ENCODE measurements around the gene EIF2AK3. TPM values are rescaled to one million over a fixed set of nuclear protein-coding genes. Genes with fewer than 3 reads are reported as not detected.

The EIF2AK3 gene
- total RNA-seq, 1 experiment from 2014 or later = 11.3 TPM

DNA sequence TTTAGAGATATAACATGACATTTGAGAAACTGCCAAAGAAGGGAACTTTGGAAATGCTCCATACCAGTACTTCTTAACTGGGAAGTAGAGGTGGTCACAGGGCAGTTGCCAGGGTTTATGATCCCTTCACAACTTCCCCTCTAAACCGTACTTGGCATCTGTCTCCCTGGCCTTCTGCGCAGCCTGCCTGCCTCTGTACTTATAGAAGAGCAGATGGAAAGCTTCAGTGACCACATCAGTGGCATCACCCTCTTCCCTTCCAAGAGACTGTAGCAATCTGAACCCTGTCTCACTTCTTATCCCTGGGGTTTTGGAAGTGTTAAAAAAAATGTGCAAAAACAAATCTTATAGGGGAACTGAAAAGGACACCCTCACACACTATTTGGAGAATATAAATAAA is 64.1 kb downstream of the EIF2AK3 start:
- intact Hi-C loops (cut with micrococcal nuclease; ENCODE audit: unreplicated experiment) = no loop called here
- ATAC-seq (no peak), DNase-seq (ENCODE audit: low read depth, low spot score) (no peak)
- Histone ChIP-seq H3K4me3 (ENCODE audit: low read depth in 2 of 2, low read length in 2 of 2) (no peak overlapping the region), H3K27me3 (ENCODE audit: control insufficient read depth, insufficient read depth, low read length) (no peaks in the 10 kb centered on the region), H3K27ac (ENCODE audit: low read length) (no peak overlapping the region), H3K9me3 (ENCODE audit: control insufficient read depth, insufficient read depth, low read depth, low read length) (no peaks in the 10 kb centered on the region), H3K4me1 (ENCODE audit: control insufficient read depth, insufficient read depth, low read length) (no peaks in the 10 kb centered on the region), H3K36me3 (ENCODE audit: control insufficient read depth, insufficient read depth, low read length) (no peaks in the 10 kb centered on the region)
- ChIA-PET CTCF (no interaction called here), POLR2A (no interaction called here)
- no TSS peak for BruUV-seq (replicated peaks)
- in situ Hi-C loops (cut with HindIII; ENCODE audit: low pct_unique_long_range_greater_than_20kb, low sequenced_read_pairs) = no loop called here
- TF ChIP-seq, protein P1, sequence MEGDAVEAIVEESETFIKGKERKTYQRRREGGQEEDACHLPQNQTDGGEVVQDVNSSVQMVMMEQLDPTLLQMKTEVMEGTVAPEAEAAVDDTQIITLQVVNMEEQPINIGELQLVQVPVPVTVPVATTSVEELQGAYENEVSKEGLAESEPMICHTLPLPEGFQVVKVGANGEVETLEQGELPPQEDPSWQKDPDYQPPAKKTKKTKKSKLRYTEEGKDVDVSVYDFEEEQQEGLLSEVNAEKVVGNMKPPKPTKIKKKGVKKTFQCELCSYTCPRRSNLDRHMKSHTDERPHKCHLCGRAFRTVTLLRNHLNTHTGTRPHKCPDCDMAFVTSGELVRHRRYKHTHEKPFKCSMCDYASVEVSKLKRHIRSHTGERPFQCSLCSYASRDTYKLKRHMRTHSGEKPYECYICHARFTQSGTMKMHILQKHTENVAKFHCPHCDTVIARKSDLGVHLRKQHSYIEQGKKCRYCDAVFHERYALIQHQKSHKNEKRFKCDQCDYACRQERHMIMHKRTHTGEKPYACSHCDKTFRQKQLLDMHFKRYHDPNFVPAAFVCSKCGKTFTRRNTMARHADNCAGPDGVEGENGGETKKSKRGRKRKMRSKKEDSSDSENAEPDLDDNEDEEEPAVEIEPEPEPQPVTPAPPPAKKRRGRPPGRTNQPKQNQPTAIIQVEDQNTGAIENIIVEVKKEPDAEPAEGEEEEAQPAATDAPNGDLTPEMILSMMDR (IDR thresholded peaks at IDR 0.05) = no peak
- no peak for TF ChIP-seq POLR2AphosphoS5 (IDR thresholded peaks at IDR 0.05; ENCODE audit: low read depth, low read length)
- no peak for TF ChIP-seq SIN3A (IDR thresholded peaks at IDR 0.05; ENCODE audit: borderline replicate concordance, insufficient read depth, low read depth, low read length)
- no peak for TF ChIP-seq TCF7L2 (IDR thresholded peaks at IDR 0.05; ENCODE audit: low read depth, low read length)
- TF ChIP-seq, protein P2, sequence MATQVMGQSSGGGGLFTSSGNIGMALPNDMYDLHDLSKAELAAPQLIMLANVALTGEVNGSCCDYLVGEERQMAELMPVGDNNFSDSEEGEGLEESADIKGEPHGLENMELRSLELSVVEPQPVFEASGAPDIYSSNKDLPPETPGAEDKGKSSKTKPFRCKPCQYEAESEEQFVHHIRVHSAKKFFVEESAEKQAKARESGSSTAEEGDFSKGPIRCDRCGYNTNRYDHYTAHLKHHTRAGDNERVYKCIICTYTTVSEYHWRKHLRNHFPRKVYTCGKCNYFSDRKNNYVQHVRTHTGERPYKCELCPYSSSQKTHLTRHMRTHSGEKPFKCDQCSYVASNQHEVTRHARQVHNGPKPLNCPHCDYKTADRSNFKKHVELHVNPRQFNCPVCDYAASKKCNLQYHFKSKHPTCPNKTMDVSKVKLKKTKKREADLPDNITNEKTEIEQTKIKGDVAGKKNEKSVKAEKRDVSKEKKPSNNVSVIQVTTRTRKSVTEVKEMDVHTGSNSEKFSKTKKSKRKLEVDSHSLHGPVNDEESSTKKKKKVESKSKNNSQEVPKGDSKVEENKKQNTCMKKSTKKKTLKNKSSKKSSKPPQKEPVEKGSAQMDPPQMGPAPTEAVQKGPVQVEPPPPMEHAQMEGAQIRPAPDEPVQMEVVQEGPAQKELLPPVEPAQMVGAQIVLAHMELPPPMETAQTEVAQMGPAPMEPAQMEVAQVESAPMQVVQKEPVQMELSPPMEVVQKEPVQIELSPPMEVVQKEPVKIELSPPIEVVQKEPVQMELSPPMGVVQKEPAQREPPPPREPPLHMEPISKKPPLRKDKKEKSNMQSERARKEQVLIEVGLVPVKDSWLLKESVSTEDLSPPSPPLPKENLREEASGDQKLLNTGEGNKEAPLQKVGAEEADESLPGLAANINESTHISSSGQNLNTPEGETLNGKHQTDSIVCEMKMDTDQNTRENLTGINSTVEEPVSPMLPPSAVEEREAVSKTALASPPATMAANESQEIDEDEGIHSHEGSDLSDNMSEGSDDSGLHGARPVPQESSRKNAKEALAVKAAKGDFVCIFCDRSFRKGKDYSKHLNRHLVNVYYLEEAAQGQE (IDR thresholded peaks at IDR 0.05; ENCODE audit: insufficient read depth in 1 of 2, low read depth in 2 of 2, low read length in 1 of 2) = no peak

DNA sequence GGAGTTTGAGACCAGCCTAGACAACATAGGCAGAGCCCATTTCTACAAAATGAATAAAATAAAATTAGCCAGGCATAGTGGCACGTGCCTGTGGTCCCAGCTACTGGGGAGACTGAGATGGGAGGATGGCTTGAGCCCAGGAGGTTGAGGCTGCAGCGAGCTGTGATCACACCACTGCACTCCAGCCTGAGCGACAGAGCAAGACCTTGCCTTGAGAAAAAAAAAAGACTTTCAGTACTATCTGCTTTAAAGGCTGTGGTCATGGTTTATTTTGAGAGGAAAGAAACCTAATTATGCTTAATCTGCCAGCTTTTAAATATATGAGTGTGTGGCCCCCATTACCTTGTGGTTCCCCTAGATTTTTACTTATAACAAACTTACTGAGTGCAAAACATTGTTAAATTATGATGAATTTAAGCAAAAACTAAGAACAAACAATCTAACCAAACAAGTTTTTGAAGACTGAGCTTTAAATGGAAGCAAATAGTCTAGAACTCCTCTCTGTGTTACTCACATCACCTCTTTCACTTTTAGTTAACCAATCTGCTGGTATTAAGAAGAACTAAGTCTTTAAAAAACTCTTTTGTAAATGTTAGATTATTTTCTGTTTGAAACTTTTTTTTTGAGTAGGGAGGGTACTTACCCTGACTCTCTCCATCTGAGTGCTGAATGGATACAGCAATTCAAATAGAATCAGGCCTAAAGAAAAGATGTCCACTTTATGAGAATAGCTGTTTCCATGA is 65.4 kb downstream of the EIF2AK3 start:
- POLR2A ChIA-PET = no interaction called here
- no TSS peak for BruUV-seq (replicated peaks)
- no peaks in the 10 kb centered on the region for H3K36me3 ChIP-seq (ENCODE audit: control insufficient read depth, insufficient read depth, low read length)
- no peak for TF ChIP-seq TCF7L2 (IDR thresholded peaks at IDR 0.05; ENCODE audit: low read depth, low read length)
- TF ChIP-seq, protein P2 (IDR thresholded peaks at IDR 0.05; ENCODE audit: insufficient read depth in 1 of 2, low read depth in 2 of 2, low read length in 1 of 2) = no peak
- no peaks in the 10 kb centered on the region for H3K4me1 ChIP-seq (ENCODE audit: control insufficient read depth, insufficient read depth, low read length)
- H3K9me3 ChIP-seq (ENCODE audit: control insufficient read depth, insufficient read depth, low read depth, low read length) = no peaks in the 10 kb centered on the region
- in situ Hi-C loops (cut with HindIII; ENCODE audit: low pct_unique_long_range_greater_than_20kb, low sequenced_read_pairs) = no loop called here
- ATAC-seq (no peak), DNase-seq (ENCODE audit: low read depth, low spot score) (no peak)
- H3K4me3 ChIP-seq (ENCODE audit: low read depth in 2 of 2, low read length in 2 of 2) = no peak overlapping the region
- no peak overlapping the region for H3K27ac ChIP-seq (ENCODE audit: low read length)
- intact Hi-C loops (cut with micrococcal nuclease; ENCODE audit: unreplicated experiment) = no loop called here
- CTCF ChIA-PET = no interaction called here
- H3K27me3 ChIP-seq (ENCODE audit: control insufficient read depth, insufficient read depth, low read length) = no peaks in the 10 kb centered on the region

Data from Panc1 (cell line).